ENCODE results near the gene NKX1-1.

Gene NKX1-1

DNA sequence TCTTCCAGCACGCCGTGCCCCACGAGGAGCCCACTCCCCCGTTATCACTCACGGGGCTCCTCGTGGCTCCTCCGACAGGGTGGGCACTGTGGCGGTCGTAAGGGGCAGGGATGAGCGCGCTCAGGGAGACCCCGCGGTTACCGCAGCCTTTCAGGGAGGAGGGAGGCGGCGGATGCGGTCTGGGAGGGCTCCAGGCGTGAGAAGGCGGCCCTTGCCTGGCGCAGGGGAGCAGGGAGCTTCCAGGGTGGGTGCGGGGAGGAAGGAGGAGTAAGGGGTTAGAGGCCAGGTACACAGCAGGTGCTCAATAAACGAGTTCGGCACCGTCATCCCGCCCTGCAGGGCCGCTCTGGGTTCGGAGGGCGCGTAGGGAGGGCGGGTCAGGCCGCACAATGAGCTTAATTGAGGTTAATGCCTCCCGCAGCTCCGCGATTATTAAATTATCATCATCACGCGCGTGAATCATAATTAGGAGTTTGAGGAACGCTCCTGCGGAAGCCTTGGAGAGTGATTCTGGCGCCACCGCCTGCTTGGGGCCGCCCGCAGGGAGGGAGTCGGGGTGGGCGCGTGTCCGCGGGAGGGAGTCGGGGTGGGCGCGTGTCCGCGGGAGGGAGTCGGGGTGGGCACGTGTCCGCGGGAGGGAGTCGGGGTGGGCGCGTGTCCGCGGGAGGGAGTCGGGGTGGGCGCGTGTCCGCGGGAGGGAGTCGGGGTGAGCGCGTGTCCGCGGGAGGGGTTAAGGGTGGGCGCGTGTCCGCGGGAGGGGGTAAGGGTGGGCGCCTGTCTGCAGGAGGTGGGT lies 7.6 kb upstream of the NKX1-1 start:
- no peak overlapping the region for H3K4me3 ChIP-seq (ENCODE audit: low read depth, low read length)
- DNase-seq (ENCODE audit: low read depth) = no peak
- TF ChIP-seq MAX (IDR thresholded peaks at IDR 0.05; ENCODE audit: low read depth, low read length) = no peak
- no peak for TF ChIP-seq MYC (IDR thresholded peaks at IDR 0.05; ENCODE audit: low read depth, low read length)
- no peak for TF ChIP-seq POLR2A (IDR thresholded peaks at IDR 0.05; ENCODE audit: extremely low read depth, insufficient read length)
- TF ChIP-seq, protein P1, sequence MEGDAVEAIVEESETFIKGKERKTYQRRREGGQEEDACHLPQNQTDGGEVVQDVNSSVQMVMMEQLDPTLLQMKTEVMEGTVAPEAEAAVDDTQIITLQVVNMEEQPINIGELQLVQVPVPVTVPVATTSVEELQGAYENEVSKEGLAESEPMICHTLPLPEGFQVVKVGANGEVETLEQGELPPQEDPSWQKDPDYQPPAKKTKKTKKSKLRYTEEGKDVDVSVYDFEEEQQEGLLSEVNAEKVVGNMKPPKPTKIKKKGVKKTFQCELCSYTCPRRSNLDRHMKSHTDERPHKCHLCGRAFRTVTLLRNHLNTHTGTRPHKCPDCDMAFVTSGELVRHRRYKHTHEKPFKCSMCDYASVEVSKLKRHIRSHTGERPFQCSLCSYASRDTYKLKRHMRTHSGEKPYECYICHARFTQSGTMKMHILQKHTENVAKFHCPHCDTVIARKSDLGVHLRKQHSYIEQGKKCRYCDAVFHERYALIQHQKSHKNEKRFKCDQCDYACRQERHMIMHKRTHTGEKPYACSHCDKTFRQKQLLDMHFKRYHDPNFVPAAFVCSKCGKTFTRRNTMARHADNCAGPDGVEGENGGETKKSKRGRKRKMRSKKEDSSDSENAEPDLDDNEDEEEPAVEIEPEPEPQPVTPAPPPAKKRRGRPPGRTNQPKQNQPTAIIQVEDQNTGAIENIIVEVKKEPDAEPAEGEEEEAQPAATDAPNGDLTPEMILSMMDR (IDR thresholded peaks at IDR 0.05; ENCODE audit: low read depth, low read length) = no peak

GRCh38 chr4:1413204-1413663 lies 7.0 kb upstream of the NKX1-1 start:
- TF ChIP-seq, protein P1 (IDR thresholded peaks at IDR 0.05; ENCODE audit: low read depth, low read length) = no peak
- TF ChIP-seq POLR2A (IDR thresholded peaks at IDR 0.05; ENCODE audit: extremely low read depth, insufficient read length) = no peak
- TF ChIP-seq MAX (IDR thresholded peaks at IDR 0.05; ENCODE audit: low read depth, low read length) = no peak
- TF ChIP-seq MYC (IDR thresholded peaks at IDR 0.05; ENCODE audit: low read depth, low read length) = no peak
- DNase-seq (ENCODE audit: low read depth) = no peak
- H3K4me3 ChIP-seq (ENCODE audit: low read depth, low read length) = no peak overlapping the region

GRCh38 chr4:1412376-1413203 lies 6.3 kb upstream of the NKX1-1 start:
- DNase-seq (ENCODE audit: low read depth) = no peak
- no peak overlapping the region for H3K4me3 ChIP-seq (ENCODE audit: low read depth, low read length)
- TF ChIP-seq POLR2A (IDR thresholded peaks at IDR 0.05; ENCODE audit: extremely low read depth, insufficient read length) (no peak), MAX (IDR thresholded peaks at IDR 0.05; ENCODE audit: low read depth, low read length) (no peak), MYC (IDR thresholded peaks at IDR 0.05; ENCODE audit: low read depth, low read length) (no peak)
- TF ChIP-seq, protein P1 (IDR thresholded peaks at IDR 0.05; ENCODE audit: low read depth, low read length) = no peak

DNA sequence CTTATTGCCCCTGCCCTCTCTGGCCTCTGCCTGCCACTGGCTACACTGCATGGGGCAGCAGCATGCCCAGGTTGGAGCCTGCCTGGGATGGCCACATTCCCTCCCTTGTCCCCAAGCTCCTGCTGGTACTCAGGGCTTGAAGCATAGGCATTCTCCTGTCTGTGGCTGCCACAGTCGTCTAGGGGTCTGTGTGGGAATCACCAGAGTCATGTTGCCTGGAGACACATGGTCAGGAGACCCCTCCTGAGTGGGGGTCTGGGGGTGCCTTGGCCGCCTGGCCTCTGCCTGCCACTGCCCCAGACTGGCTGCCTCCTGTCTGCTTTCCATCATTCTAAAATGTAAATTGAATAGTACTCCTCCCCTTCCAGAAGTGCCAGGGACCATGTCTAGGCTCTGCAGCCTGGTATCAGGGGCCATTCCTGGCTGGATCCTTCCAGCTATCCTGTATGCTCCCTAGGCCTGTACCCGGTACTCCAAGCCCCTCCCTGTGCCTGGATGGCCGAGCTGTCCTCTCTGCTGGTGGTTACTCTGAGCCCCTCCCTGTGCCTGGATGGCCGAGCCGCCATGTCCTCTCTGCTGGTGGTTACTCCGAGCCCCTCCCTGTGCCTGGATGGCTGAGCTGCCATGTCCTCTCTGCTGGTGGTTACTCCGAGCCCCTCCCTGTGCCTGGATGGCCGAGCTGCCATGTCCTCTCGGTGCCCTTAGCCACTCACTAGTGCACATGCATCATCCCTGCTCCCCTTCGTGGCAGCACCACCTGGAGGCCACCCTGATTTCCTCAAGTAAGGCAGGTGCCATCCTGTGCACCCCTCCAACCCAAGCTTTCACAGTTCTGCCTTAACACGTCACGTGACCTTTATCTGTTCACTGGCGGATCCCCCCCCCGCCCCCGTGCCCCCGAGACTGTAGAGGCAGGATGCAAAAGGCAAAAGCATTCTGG lies 5.5 kb upstream of the NKX1-1 start:
- DNase-seq (ENCODE audit: low read depth) = no peak
- no peak overlapping the region for H3K4me3 ChIP-seq (ENCODE audit: low read depth, low read length)
- TF ChIP-seq MAX (IDR thresholded peaks at IDR 0.05; ENCODE audit: low read depth, low read length) (no peak), POLR2A (IDR thresholded peaks at IDR 0.05; ENCODE audit: extremely low read depth, insufficient read length) (no peak), MYC (IDR thresholded peaks at IDR 0.05; ENCODE audit: low read depth, low read length) (no peak)
- TF ChIP-seq, protein P1 (IDR thresholded peaks at IDR 0.05; ENCODE audit: low read depth, low read length) = no peak
